ENCODE results near the gene PRKAR1B.

The PRKAR1B gene

GRCh38 chr7:556837-557557, 170.1 kb downstream of the PRKAR1B start:
- Histone ChIP-seq H3K4me3 (ENCODE audit: low read length in 2 of 2) (no peak overlapping the region), H3K23ac (ENCODE audit: low read depth, low read length, poor library complexity) (no peak overlapping the region), H2BK15ac (ENCODE audit: low read length) (no peak overlapping the region), H3K36me3 (replicated peaks in 1 of 2; ENCODE audit: control insufficient read depth in 2 of 2, insufficient read depth in 2 of 2, low read length in 2 of 2) (no peaks in the 10 kb centered on the region), H3K14ac (ENCODE audit: low read length) (no peak overlapping the region), H4K8ac (ENCODE audit: low read depth, low read length) (no peak overlapping the region), H3K27ac (replicated peaks; ENCODE audit: low read length) (no peak overlapping the region), H3K9me3 (replicated peaks in 1 of 2; ENCODE audit: control insufficient read depth in 2 of 2, insufficient read depth in 1 of 2, low read depth in 1 of 2, low read length in 2 of 2) (peaks cover 5% of the 10 kb centered on the region in 2 donors), H4K91ac (ENCODE audit: low read depth, low read length, poor library complexity) (no peak overlapping the region), H3K4me1 (ENCODE audit: control insufficient read depth in 2 of 2, insufficient read depth in 1 of 2, low read depth in 1 of 2, low read length in 2 of 2) (no peaks in the 10 kb centered on the region), H2BK120ac (ENCODE audit: low read depth, low read length) (no peak overlapping the region), H3K18ac (ENCODE audit: low read length) (peak overlapping the region; percentile 1), H3K4ac (ENCODE audit: low read length) (no peak overlapping the region), H3K9ac (ENCODE audit: low read depth, low read length, poor library complexity) (no peak overlapping the region), H3K4me2 (ENCODE audit: insufficient read depth, low read length, poor library complexity, severe bottlenecking) (no peak overlapping the region), H2BK12ac (ENCODE audit: low read length) (no peak overlapping the region), H3K79me1 (ENCODE audit: low read depth, low read length) (peaks cover 2% of the 10 kb centered on the region), H2BK5ac (ENCODE audit: low read length) (peak overlapping the region; percentile 22), H3K27me3 (ENCODE audit: control insufficient read depth in 3 of 3, insufficient read depth in 3 of 3, low read depth in 1 of 3, low read length in 3 of 3) (no peaks in the 10 kb centered on the region), H2AK5ac (ENCODE audit: low read depth, low read length) (peak overlapping the region; percentile 36), H2AFZ (ENCODE audit: low read length) (no peak overlapping the region)
- DNase-seq (ENCODE audit: low spot score): no peak
- no CpG with 5 or more reads among the region's 32 CpGs for WGBS, 2 donors (ENCODE audit: extremely low coverage in 2 of 2, insufficient read length in 2 of 2, insufficient replicate concordance in 1 of 2)

GRCh38 chr7:556291-556826, 170.7 kb downstream of the PRKAR1B start:
- peak overlapping the region; percentile 22 for H2BK5ac ChIP-seq (ENCODE audit: low read length)
- no peak overlapping the region for H3K23ac ChIP-seq (ENCODE audit: low read depth, low read length, poor library complexity)
- H2BK15ac ChIP-seq (ENCODE audit: low read length): no peak overlapping the region
- no peak overlapping the region for H2BK12ac ChIP-seq (ENCODE audit: low read length)
- no peak overlapping the region for H3K14ac ChIP-seq (ENCODE audit: low read length)
- H4K91ac ChIP-seq (ENCODE audit: low read depth, low read length, poor library complexity): no peak overlapping the region
- H2AK5ac ChIP-seq (ENCODE audit: low read depth, low read length): peak overlapping the region; percentile 36
- no peak overlapping the region for H4K8ac ChIP-seq (ENCODE audit: low read depth, low read length)
- no CpG with 5 or more reads among the region's 30 CpGs for WGBS, 2 donors (ENCODE audit: extremely low coverage in 2 of 2, insufficient read length in 2 of 2, insufficient replicate concordance in 1 of 2)
- H3K36me3 ChIP-seq (replicated peaks in 1 of 2; ENCODE audit: control insufficient read depth in 2 of 2, insufficient read depth in 2 of 2, low read length in 2 of 2): no peaks in the 10 kb centered on the region
- no peak overlapping the region for H3K27ac ChIP-seq (replicated peaks; ENCODE audit: low read length)
- DNase-seq (ENCODE audit: low spot score): no peak
- H2AFZ ChIP-seq (ENCODE audit: low read length): no peak overlapping the region
- no peak overlapping the region for H2BK120ac ChIP-seq (ENCODE audit: low read depth, low read length)
- H3K4me1 ChIP-seq (ENCODE audit: control insufficient read depth in 2 of 2, insufficient read depth in 1 of 2, low read depth in 1 of 2, low read length in 2 of 2): no peaks in the 10 kb centered on the region
- no peak overlapping the region for H3K4ac ChIP-seq (ENCODE audit: low read length)
- no peak overlapping the region for H3K4me2 ChIP-seq (ENCODE audit: insufficient read depth, low read length, poor library complexity, severe bottlenecking)
- no peaks in the 10 kb centered on the region for H3K27me3 ChIP-seq (ENCODE audit: control insufficient read depth in 3 of 3, insufficient read depth in 3 of 3, low read depth in 1 of 3, low read length in 3 of 3)
- H3K18ac ChIP-seq (ENCODE audit: low read length): peak overlapping the region; percentile 28
- H3K4me3 ChIP-seq (ENCODE audit: low read length in 2 of 2): no peak overlapping the region
- H3K79me1 ChIP-seq (ENCODE audit: low read depth, low read length): peaks cover 2% of the 10 kb centered on the region
- H3K9ac ChIP-seq (ENCODE audit: low read depth, low read length, poor library complexity): no peak overlapping the region
- peaks cover 5% of the 10 kb centered on the region in 2 donors for H3K9me3 ChIP-seq (replicated peaks in 1 of 2; ENCODE audit: control insufficient read depth in 2 of 2, insufficient read depth in 1 of 2, low read depth in 1 of 2, low read length in 2 of 2)

GRCh38 chr7:555551-556160, 171.4 kb downstream of the PRKAR1B start:
- peak overlapping the region; percentile 31 for H2BK120ac ChIP-seq (ENCODE audit: low read depth, low read length)
- H2AK5ac ChIP-seq (ENCODE audit: low read depth, low read length): peak overlapping the region; percentile 37
- H3K4me2 ChIP-seq (ENCODE audit: insufficient read depth, low read length, poor library complexity, severe bottlenecking): no peak overlapping the region
- no peak overlapping the region for H3K23ac ChIP-seq (ENCODE audit: low read depth, low read length, poor library complexity)
- H3K18ac ChIP-seq (ENCODE audit: low read length): peak overlapping the region; percentile 48
- H3K27me3 ChIP-seq (ENCODE audit: control insufficient read depth in 3 of 3, insufficient read depth in 3 of 3, low read depth in 1 of 3, low read length in 3 of 3): no peaks in the 10 kb centered on the region
- no peak overlapping the region for H3K27ac ChIP-seq (replicated peaks; ENCODE audit: low read length)
- H3K4ac ChIP-seq (ENCODE audit: low read length): no peak overlapping the region
- H2BK12ac ChIP-seq (ENCODE audit: low read length): no peak overlapping the region
- no peaks in the 10 kb centered on the region for H3K4me1 ChIP-seq (ENCODE audit: control insufficient read depth in 2 of 2, insufficient read depth in 1 of 2, low read depth in 1 of 2, low read length in 2 of 2)
- WGBS, 2 donors (ENCODE audit: extremely low coverage in 2 of 2, insufficient read length in 2 of 2, insufficient replicate concordance in 1 of 2): no CpG with 5 or more reads among the region's 18 CpGs
- no peak overlapping the region for H3K14ac ChIP-seq (ENCODE audit: low read length)
- no peak overlapping the region for H2BK15ac ChIP-seq (ENCODE audit: low read length)
- H2BK5ac ChIP-seq (ENCODE audit: low read length): no peak overlapping the region
- no peak overlapping the region for H2AFZ ChIP-seq (ENCODE audit: low read length)
- no peak overlapping the region for H4K91ac ChIP-seq (ENCODE audit: low read depth, low read length, poor library complexity)
- H3K4me3 ChIP-seq (ENCODE audit: low read length in 2 of 2): no peak overlapping the region
- no peak overlapping the region for H3K9ac ChIP-seq (ENCODE audit: low read depth, low read length, poor library complexity)
- no peaks in the 10 kb centered on the region for H3K36me3 ChIP-seq (replicated peaks in 1 of 2; ENCODE audit: control insufficient read depth in 2 of 2, insufficient read depth in 2 of 2, low read length in 2 of 2)
- no peak for DNase-seq (ENCODE audit: low spot score)
- H4K8ac ChIP-seq (ENCODE audit: low read depth, low read length): no peak overlapping the region
- peaks cover 2% of the 10 kb centered on the region for H3K79me1 ChIP-seq (ENCODE audit: low read depth, low read length)
- H3K9me3 ChIP-seq (replicated peaks in 1 of 2; ENCODE audit: control insufficient read depth in 2 of 2, insufficient read depth in 1 of 2, low read depth in 1 of 2, low read length in 2 of 2): peaks cover 5% of the 10 kb centered on the region in 2 donors

GRCh38 chr7:553636-554111, 173.4 kb downstream of the PRKAR1B start:
- peak overlapping the region; percentile 85 for H3K23ac ChIP-seq (ENCODE audit: low read depth, low read length, poor library complexity)
- no CpG with 5 or more reads among the region's 18 CpGs for WGBS, 2 donors (ENCODE audit: extremely low coverage in 2 of 2, insufficient read length in 2 of 2, insufficient replicate concordance in 1 of 2)
- peak overlapping the region; percentile 43 for H4K8ac ChIP-seq (ENCODE audit: low read depth, low read length)
- H2AK5ac ChIP-seq (ENCODE audit: low read depth, low read length): no peak overlapping the region
- H3K9ac ChIP-seq (ENCODE audit: low read depth, low read length, poor library complexity): peak overlapping the region; percentile 44
- no peaks in the 10 kb centered on the region for H3K4me1 ChIP-seq (ENCODE audit: control insufficient read depth in 2 of 2, insufficient read depth in 1 of 2, low read depth in 1 of 2, low read length in 2 of 2)
- DNase-seq (ENCODE audit: low spot score): no peak
- H3K27me3 ChIP-seq (ENCODE audit: control insufficient read depth in 3 of 3, insufficient read depth in 3 of 3, low read depth in 1 of 3, low read length in 3 of 3): no peaks in the 10 kb centered on the region
- H3K4ac ChIP-seq (ENCODE audit: low read length): no peak overlapping the region
- no peak overlapping the region for H3K4me3 ChIP-seq (ENCODE audit: low read length in 2 of 2)
- H3K4me2 ChIP-seq (ENCODE audit: insufficient read depth, low read length, poor library complexity, severe bottlenecking): no peak overlapping the region
- H4K91ac ChIP-seq (ENCODE audit: low read depth, low read length, poor library complexity): no peak overlapping the region
- peaks cover 2% of the 10 kb centered on the region for H3K79me1 ChIP-seq (ENCODE audit: low read depth, low read length)
- peak overlapping the region; percentile 56 for H3K14ac ChIP-seq (ENCODE audit: low read length)
- H2BK12ac ChIP-seq (ENCODE audit: low read length): no peak overlapping the region
- H3K27ac ChIP-seq (replicated peaks; ENCODE audit: low read length): no peak overlapping the region
- no peak overlapping the region for H2AFZ ChIP-seq (ENCODE audit: low read length)
- no peak overlapping the region for H2BK120ac ChIP-seq (ENCODE audit: low read depth, low read length)
- H3K9me3 ChIP-seq (replicated peaks in 1 of 2; ENCODE audit: control insufficient read depth in 2 of 2, insufficient read depth in 1 of 2, low read depth in 1 of 2, low read length in 2 of 2): peaks cover 5% of the 10 kb centered on the region in 2 donors
- peak overlapping the region; percentile 66 for H2BK5ac ChIP-seq (ENCODE audit: low read length)
- H3K36me3 ChIP-seq (replicated peaks in 1 of 2; ENCODE audit: control insufficient read depth in 2 of 2, insufficient read depth in 2 of 2, low read length in 2 of 2): no peaks in the 10 kb centered on the region
- H3K18ac ChIP-seq (ENCODE audit: low read length): peak overlapping the region; percentile 57
- no peak overlapping the region for H2BK15ac ChIP-seq (ENCODE audit: low read length)

Measured in neuronal stem cell (in vitro differentiated cells).